WERI-Rb-1 (cell line): ENCODE measurements around the gene NKPD1.
A peak's percentile ranks its signal among the peaks of the same experiment; 100 is the strongest.

ENCODE experiments used
- DNase-seq: peaks from one replicate; pipeline ENCODE4 v3.0.0-alpha.2; 2020
- H3K27ac ChIP-seq: fragments of 250-450 bp; sonication (Bioruptor Pico); 2 replicates; pipeline ENCODE4 v1.5.1; 2020; ENCODE audit warnings: mild to moderate bottlenecking, moderate library complexity
- H3K27me3 ChIP-seq: fragments of 250-450 bp; sonication (Bioruptor Pico); 2 replicates; pipeline ENCODE4 v1.5.1; 2021; ENCODE audit warnings: mild to moderate bottlenecking, low read depth, moderate library complexity; ENCODE audit not compliant: insufficient read depth, severe bottlenecking
- H3K36me3 ChIP-seq: fragments of 250-450 bp; sonication (Bioruptor Pico); 2 replicates; pipeline ENCODE4 v1.5.1; 2020; ENCODE audit warnings: mild to moderate bottlenecking, moderate library complexity
- H3K4me3 ChIP-seq: 2 replicates; pipeline ENCODE4 v1.5.1; 2011; ENCODE audit warnings: low read depth, mild to moderate bottlenecking, control low read depth, low read length
- H3K9me3 ChIP-seq: fragments of 250-450 bp; sonication (Bioruptor Pico); 2 replicates; pipeline ENCODE4 v1.5.1; 2021; ENCODE audit warnings: mild to moderate bottlenecking, moderate library complexity; ENCODE audit not compliant: severe bottlenecking
- TF ChIP-seq, protein P1 (sequence below): IDR thresholded peaks from 2 replicates; pipeline ENCODE4 v1.5.1; 2011; ENCODE audit warnings: low read depth, mild to moderate bottlenecking, control low read depth, inconsistent platforms, low read length

Gene NKPD1

GRCh38 chr19:45156011-45156630 is 4.7 kb downstream of the NKPD1 start:
- Histone ChIP-seq H3K36me3 (peaks cover 11% of the 10 kb centered on the region), H3K27me3 (no peaks in the 10 kb centered on the region), H3K4me3 (no peak overlapping the region), H3K9me3 (no peaks in the 10 kb centered on the region), H3K27ac (peak overlapping the region; percentile 72)
- TF ChIP-seq, protein P1, sequence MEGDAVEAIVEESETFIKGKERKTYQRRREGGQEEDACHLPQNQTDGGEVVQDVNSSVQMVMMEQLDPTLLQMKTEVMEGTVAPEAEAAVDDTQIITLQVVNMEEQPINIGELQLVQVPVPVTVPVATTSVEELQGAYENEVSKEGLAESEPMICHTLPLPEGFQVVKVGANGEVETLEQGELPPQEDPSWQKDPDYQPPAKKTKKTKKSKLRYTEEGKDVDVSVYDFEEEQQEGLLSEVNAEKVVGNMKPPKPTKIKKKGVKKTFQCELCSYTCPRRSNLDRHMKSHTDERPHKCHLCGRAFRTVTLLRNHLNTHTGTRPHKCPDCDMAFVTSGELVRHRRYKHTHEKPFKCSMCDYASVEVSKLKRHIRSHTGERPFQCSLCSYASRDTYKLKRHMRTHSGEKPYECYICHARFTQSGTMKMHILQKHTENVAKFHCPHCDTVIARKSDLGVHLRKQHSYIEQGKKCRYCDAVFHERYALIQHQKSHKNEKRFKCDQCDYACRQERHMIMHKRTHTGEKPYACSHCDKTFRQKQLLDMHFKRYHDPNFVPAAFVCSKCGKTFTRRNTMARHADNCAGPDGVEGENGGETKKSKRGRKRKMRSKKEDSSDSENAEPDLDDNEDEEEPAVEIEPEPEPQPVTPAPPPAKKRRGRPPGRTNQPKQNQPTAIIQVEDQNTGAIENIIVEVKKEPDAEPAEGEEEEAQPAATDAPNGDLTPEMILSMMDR: no peak
- DNase-seq: peak; percentile 93

- peak overlapping the region; percentile 72 for H3K27ac ChIP-seq
- no peaks in the 10 kb centered on the region for H3K9me3 ChIP-seq
- H3K27me3 ChIP-seq: no peaks in the 10 kb centered on the region
- DNase-seq: peak; percentile 82
- H3K4me3 ChIP-seq: no peak overlapping the region
- peaks cover 17% of the 10 kb centered on the region for H3K36me3 ChIP-seq
- TF ChIP-seq, protein P1: no peak
These were observed 6.5 kb downstream of the NKPD1 start for GRCh38 chr19:45154064-45154827.

DNA sequence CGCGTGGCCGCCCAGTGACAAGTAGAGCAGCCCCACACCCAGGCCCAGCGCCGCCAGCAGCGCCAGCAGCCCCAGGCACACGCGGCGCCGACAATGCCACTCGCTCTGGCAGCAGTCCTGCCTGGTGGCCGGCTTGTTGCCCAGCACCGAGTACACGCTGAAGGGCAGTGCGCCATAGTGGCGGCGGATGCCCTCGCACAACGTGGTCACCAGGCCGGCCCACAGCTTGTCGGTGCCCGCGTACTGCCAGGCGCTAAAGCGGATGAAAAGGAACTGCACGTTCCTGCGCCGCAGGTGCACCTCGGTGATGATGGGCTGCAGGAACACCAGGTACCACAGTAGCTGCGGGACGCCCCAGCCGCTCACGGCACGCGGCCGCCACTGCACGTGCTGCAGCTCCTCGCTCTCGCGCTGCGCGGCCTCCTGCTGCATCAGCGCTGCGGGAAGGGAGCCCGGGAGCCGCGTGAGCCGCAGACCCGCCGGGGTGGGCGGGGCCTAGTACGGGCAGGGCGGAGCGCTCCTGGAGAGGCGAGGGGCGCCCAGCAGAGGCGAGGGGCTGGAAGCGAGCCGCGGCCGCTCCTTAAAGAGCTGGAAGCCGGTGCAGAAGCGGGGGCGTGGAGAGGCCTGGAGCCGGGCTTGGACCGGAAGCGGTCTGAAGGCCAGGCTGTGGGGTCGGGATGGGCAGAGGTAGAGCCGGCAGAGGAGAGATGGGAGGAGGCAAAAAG is 7.3 kb downstream of the NKPD1 start:
- H3K27me3 ChIP-seq: no peaks in the 10 kb centered on the region
- DNase-seq: no peak
- H3K36me3 ChIP-seq: peaks cover 17% of the 10 kb centered on the region
- H3K9me3 ChIP-seq: no peaks in the 10 kb centered on the region
- no peak overlapping the region for H3K4me3 ChIP-seq
- peak overlapping the region; percentile 72 for H3K27ac ChIP-seq
- TF ChIP-seq, protein P1: no peak

- Histone ChIP-seq H3K27ac (peak overlapping the region; percentile 72), H3K9me3 (no peaks in the 10 kb centered on the region), H3K36me3 (peaks cover 17% of the 10 kb centered on the region), H3K4me3 (no peak overlapping the region), H3K27me3 (no peaks in the 10 kb centered on the region)
- DNase-seq: no peak
- TF ChIP-seq, protein P1: no peak
These were observed 8.1 kb downstream of the NKPD1 start for GRCh38 chr19:45152504-45153338.

DNA sequence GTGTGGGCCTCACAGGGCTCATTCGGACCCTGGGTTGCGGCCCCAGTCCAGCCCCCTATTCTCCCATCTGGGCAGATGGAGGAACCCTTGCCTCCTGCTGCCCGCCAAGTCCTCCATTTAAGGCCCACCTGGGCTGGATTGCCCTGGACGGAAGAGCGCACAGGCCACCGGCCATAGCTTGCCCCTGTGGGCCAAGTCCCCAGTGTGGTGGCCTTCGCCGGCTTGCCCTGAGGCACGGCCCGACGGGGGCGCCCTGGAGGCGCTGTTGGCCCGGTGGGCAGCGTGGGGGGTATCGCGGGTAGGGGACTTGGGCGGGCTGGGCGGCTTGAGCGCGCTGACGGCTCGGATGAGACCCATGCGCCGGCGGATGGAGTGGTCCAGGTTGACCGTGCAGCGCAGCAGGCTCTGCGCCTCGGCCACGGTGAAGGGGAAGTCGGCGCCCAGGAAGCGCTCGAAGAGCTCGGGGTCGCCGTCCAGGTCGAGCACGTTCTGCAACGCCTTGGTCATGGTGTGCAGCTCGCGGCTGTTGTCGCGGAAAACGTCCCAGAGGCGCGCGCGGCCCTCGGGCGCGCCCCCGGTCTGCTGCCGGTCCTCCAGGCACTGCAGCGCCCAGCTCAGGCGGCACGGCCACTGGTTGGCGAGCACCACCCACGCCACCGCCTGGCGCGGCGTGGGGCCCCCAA is 8.8 kb downstream of the NKPD1 start:
- no peak overlapping the region for H3K4me3 ChIP-seq
- H3K27me3 ChIP-seq: no peaks in the 10 kb centered on the region
- H3K9me3 ChIP-seq: no peaks in the 10 kb centered on the region
- H3K27ac ChIP-seq: 0 out of 2 replicates have a peak overlapping the region, but pooled peaks have one; percentile 24
- TF ChIP-seq, protein P1: no peak
- H3K36me3 ChIP-seq: peaks cover 23% of the 10 kb centered on the region
- no peak for DNase-seq
